H1 (cell line): Measurements from ENCODE around the gene SPHKAP. TPM values are rescaled to one million over a fixed set of nuclear protein-coding genes. Genes with fewer than 3 reads are reported as not detected.

ENCODE experiments used
- CTCF ChIA-PET: fragments of 300-600 bp; sonication (Branson Sonifier 250); formaldehyde crosslinking; loops from one replicate; lab custom pipeline; 2021; ENCODE audit not compliant: partially characterized antibody; lab: Charles Lee
- POLR2A ChIA-PET: fragments of 300-600 bp; sonication (Branson Sonifier 250); formaldehyde crosslinking; loops from one replicate; lab custom pipeline; 2021; ENCODE audit warnings: inconsistent platforms; ENCODE audit not compliant: partially characterized antibody; lab: Charles Lee
- DNase-seq, 2 experiments: peaks; one replicate each; pipeline versions ENCODE4 v3.0.0 to v3.0.0-alpha.2; 2010 to 2022; ENCODE audit warnings: low spot score in 2 of 2, low read depth in 1 of 2, mixed read lengths in 1 of 2
- FAIRE-seq: peaks from 2 replicates; lab custom pipeline; 2011; peaks lifted over from hg19 to GRCh38; lab: Jason Lieb, UNC
- H2AFZ ChIP-seq: 2 replicates; pipeline ENCODE4 v1.8.1; 2012; ENCODE audit warnings: low read length, inconsistent platforms
- H2AK5ac ChIP-seq: 2 replicates; pipeline ENCODE4 v1.6.1; 2013; ENCODE audit warnings: low read depth, low read length
- H2BK120ac ChIP-seq: replicated peaks from 2 replicates; pipeline ENCODE3; 2013; ENCODE audit warnings: low read depth, low read length, inconsistent platforms
- H2BK12ac ChIP-seq: 2 replicates; pipeline ENCODE4 v1.6.1; 2013; ENCODE audit warnings: low read depth, low read length
- H2BK15ac ChIP-seq: 2 replicates; pipeline ENCODE4 v1.6.1; 2013; ENCODE audit warnings: low read length
- H2BK20ac ChIP-seq: 2 replicates; pipeline ENCODE4 v1.6.1; 2013; ENCODE audit warnings: low read length
- H2BK5ac ChIP-seq: 2 replicates; pipeline ENCODE4 v1.6.1; 2013; ENCODE audit warnings: low read depth, low read length
- H3K14ac ChIP-seq: 2 replicates; pipeline ENCODE4 v1.6.1; 2013; ENCODE audit warnings: inconsistent platforms; ENCODE audit not compliant: insufficient read length
- H3K18ac ChIP-seq: 2 replicates; pipeline ENCODE4 v1.6.1; 2013; ENCODE audit warnings: low read length; ENCODE audit errors: extremely low read depth
- H3K23ac ChIP-seq: 2 replicates; pipeline ENCODE4 v1.6.1; 2013; ENCODE audit warnings: inconsistent platforms; ENCODE audit not compliant: insufficient read length
- H3K23me2 ChIP-seq: 2 replicates; pipeline ENCODE4 v1.6.1; 2013; ENCODE audit warnings: low read depth, low read length
- H3K27ac ChIP-seq: 2 replicates; pipeline ENCODE4 v1.6.1; 2011; ENCODE audit warnings: low read depth, low read length, inconsistent platforms
- H3K27me3 ChIP-seq, 4 experiments: replicated peaks in 1 of 4; 1 replicate in 1 of 4; 2 replicates in 3 of 4; pipeline versions ENCODE4 v1.6.1 to v1.8.1; 2011 to 2013; ENCODE audit warnings: low read length in 3 of 4, mild to moderate bottlenecking in 3 of 4, inconsistent platforms in 2 of 4, mixed read lengths in 2 of 4, moderate library complexity in 1 of 4; ENCODE audit not compliant: control insufficient read depth in 3 of 4, insufficient read depth in 3 of 4; ENCODE audit errors: extremely low read depth in 1 of 4
- H3K36me3 ChIP-seq, 4 experiments: 2 replicates each; pipeline versions ENCODE4 v1.6.1 to v1.8.1; 2011 to 2013; ENCODE audit warnings: mild to moderate bottlenecking in 4 of 4, low read length in 3 of 4, moderate library complexity in 2 of 4, control low read depth in 1 of 4, inconsistent platforms in 1 of 4; ENCODE audit not compliant: insufficient read depth in 4 of 4, control insufficient read depth in 2 of 4
- H3K4ac ChIP-seq: replicated peaks from 2 replicates; pipeline ENCODE3; 2013; ENCODE audit warnings: low read length, low read depth, mixed read lengths, inconsistent platforms; ENCODE audit not compliant: insufficient read length
- H3K4me1 ChIP-seq, 4 experiments: replicated peaks in 1 of 4; 1 replicate in 1 of 4; 2 replicates in 3 of 4; pipeline versions ENCODE4 v1.6.1 to v1.8.1; 2011 to 2013; ENCODE audit warnings: low read length in 3 of 4, inconsistent platforms in 2 of 4, mixed read lengths in 1 of 4; ENCODE audit not compliant: insufficient read depth in 4 of 4, control insufficient read depth in 3 of 4
- H3K4me2 ChIP-seq, 2 experiments: 2 replicates each; pipeline versions ENCODE4 v1.6.1 to v1.8.1; 2011 to 2013; ENCODE audit warnings: low read depth in 2 of 2, low read length in 2 of 2, control low read depth in 1 of 2, inconsistent platforms in 1 of 2, mild to moderate bottlenecking in 1 of 2; ENCODE audit not compliant: insufficient read depth in 1 of 2
- H3K4me3 ChIP-seq, 4 experiments: fragments of 200-600, 300-600 bp in 1 of 4; sonication (generic), shearing (Covaris generic), sonication (Bioruptor Twin) in 1 of 4; 2 replicates each; pipeline versions ENCODE4 v1.5.1 to v1.8.1; 2011 to 2016; ENCODE audit warnings: low read length in 4 of 4, low read depth in 3 of 4, control low read depth in 2 of 4, inconsistent platforms in 2 of 4, mild to moderate bottlenecking in 2 of 4, mixed read lengths in 1 of 4, moderate library complexity in 1 of 4; ENCODE audit not compliant: insufficient read depth in 2 of 4; ENCODE audit errors: extremely low read depth in 1 of 4
- H3K56ac ChIP-seq: replicated peaks from 2 replicates; pipeline ENCODE3; 2013; ENCODE audit warnings: low read depth, mild to moderate bottlenecking, mixed read lengths, low read length, inconsistent platforms; ENCODE audit not compliant: insufficient read length
- H3K79me1 ChIP-seq: 2 replicates; pipeline ENCODE4 v1.6.1; 2013; ENCODE audit warnings: low read depth, low read length, control low read depth
- H3K79me2 ChIP-seq, 2 experiments: 2 replicates each; pipeline versions ENCODE4 v1.6.1 to v1.8.1; 2012 to 2013; ENCODE audit warnings: low read length in 2 of 2, mild to moderate bottlenecking in 2 of 2, inconsistent platforms in 1 of 2; ENCODE audit not compliant: insufficient read depth in 2 of 2, control insufficient read depth in 1 of 2
- H3K9ac ChIP-seq, 4 experiments: replicated peaks in 1 of 4; 1 replicate in 1 of 4; 2 replicates in 3 of 4; pipeline versions ENCODE4 v1.6.1 to v1.8.1; 2011 to 2013; ENCODE audit warnings: low read depth in 3 of 4, low read length in 3 of 4, control low read depth in 2 of 4, mild to moderate bottlenecking in 2 of 4, moderate library complexity in 2 of 4, inconsistent platforms in 1 of 4; ENCODE audit errors: extremely low read depth in 1 of 4
- H3K9me3 ChIP-seq, 2 experiments: 2 replicates each; pipeline versions ENCODE4 v1.6.1 to v1.8.1; 2012 to 2013; ENCODE audit warnings: mild to moderate bottlenecking in 2 of 2, moderate library complexity in 2 of 2, control low read depth in 1 of 2, inconsistent platforms in 1 of 2, low read depth in 1 of 2, low read length in 1 of 2, mixed read lengths in 1 of 2; ENCODE audit not compliant: insufficient read depth in 2 of 2
- H4K20me1 ChIP-seq, 2 experiments: replicated peaks in 1 of 2; 2 replicates each; pipeline versions ENCODE3 to v1.8.1; 2011 to 2013; ENCODE audit warnings: inconsistent platforms in 2 of 2, low read length in 2 of 2, mild to moderate bottlenecking in 1 of 2; ENCODE audit not compliant: insufficient read depth in 2 of 2, control insufficient read depth in 1 of 2
- H4K5ac ChIP-seq: 2 replicates; pipeline ENCODE4 v1.6.1; 2013; ENCODE audit warnings: low read length, low read depth, mixed read lengths, inconsistent platforms; ENCODE audit not compliant: insufficient read length
- H4K8ac ChIP-seq: 2 replicates; pipeline ENCODE4 v1.8.0; 2013; ENCODE audit warnings: mild to moderate bottlenecking, moderate library complexity, low read length, inconsistent platforms; ENCODE audit not compliant: insufficient read depth; ENCODE audit errors: extremely low read depth
- H4K91ac ChIP-seq: replicated peaks from 2 replicates; pipeline ENCODE3; 2013; ENCODE audit warnings: low read length, mixed read lengths, inconsistent platforms; ENCODE audit not compliant: insufficient read length
- CTCF ChIP-seq, 3 experiments: IDR thresholded peaks; 1 replicate in 2 of 3; 2 replicates in 1 of 3; pipeline versions ENCODE4 v1.5.1 to v1.6.1; 2011; ENCODE audit warnings: low read length in 3 of 3, mild to moderate bottlenecking in 3 of 3, inconsistent platforms in 2 of 3, low read depth in 1 of 3, moderate library complexity in 1 of 3; ENCODE audit not compliant: insufficient read depth in 1 of 3; ENCODE audit errors: control extremely low read depth in 1 of 3
- JUND ChIP-seq: IDR thresholded peaks from 2 replicates; pipeline ENCODE4 v1.6.1; 2011; ENCODE audit warnings: mild to moderate bottlenecking, improper control_type of control experiment, low read length
- KDM4A ChIP-seq: IDR thresholded peaks from one replicate; pipeline ENCODE4 v1.7.1; 2012; ENCODE audit warnings: low read depth, mild to moderate bottlenecking, moderate library complexity, low read length, inconsistent platforms; ENCODE audit not compliant: severe bottlenecking
- RAD21 ChIP-seq, 2 experiments: IDR thresholded peaks in 1 of 2; conservative IDR thresholded peaks in 1 of 2; 2 replicates each; pipeline ENCODE4 v1.6.1; 2011; ENCODE audit warnings: low read depth in 2 of 2, low read length in 2 of 2, improper control_type of control experiment in 1 of 2, inconsistent platforms in 1 of 2, mild to moderate bottlenecking in 1 of 2, moderate library complexity in 1 of 2
- RXRA ChIP-seq: IDR thresholded peaks from 2 replicates; pipeline ENCODE4 v1.6.1; 2011; ENCODE audit warnings: low read depth, mild to moderate bottlenecking, low read length, moderate library complexity; ENCODE audit not compliant: insufficient read depth
- TEAD4 ChIP-seq: IDR thresholded peaks from 2 replicates; pipeline ENCODE4 v1.6.1; 2012; ENCODE audit warnings: low read depth, low read length, inconsistent platforms, mixed read lengths
- WGBS, 2 experiments: shearing (Covaris generic) in 1 of 2; methylation state at CpG; one replicate each; pipeline versions ENCODE4 v1.1.6 to v1.1.7; 2013 to 2015; ENCODE audit warnings: low lambda C conversion rate in 2 of 2, mixed read lengths in 2 of 2, inconsistent platforms in 1 of 2, low coverage in 1 of 2, missing lambda C conversion rate in 1 of 2; ENCODE audit not compliant: insufficient replicate concordance in 2 of 2, insufficient coverage in 1 of 2, insufficient read length in 1 of 2; ENCODE audit errors: extremely low coverage in 1 of 2, missing lambda C conversion rate in 1 of 2; 5-methylcytosine and 5-hydroxymethylcytosine counted together
- polyA plus RNA-seq, 7 experiments: library from polyadenylated mRNA; depleted of rRNA in 3 of 7; stranded (reverse) in 5 of 7; unstranded in 2 of 7; fragments of >200 nt in 5 of 7; fragments of 200-250 nt in 2 of 7; gene quantifications; 1 replicate in 5 of 7; 2 replicates in 1 of 7; 4 replicates in 1 of 7; pipeline versions ENCODE4 v1.2.1 to v1.2.3, GENCODE V29; 2011 to 2013; ENCODE audit warnings: missing spikeins in 2 of 7, mixed read lengths in 2 of 7
- total RNA-seq: library from RNA; stranded (reverse); fragmentation: NEBNext Ultra II Directional; extraction: Animal tissue kit (Norgen Biotek cat#: 25700); gene quantifications from 2 replicates; pipeline ENCODE4 v1.2.1, GENCODE V29; 2021

Gene SPHKAP
- total and polyA plus RNA-seq, 2 of the 8 experiments (the other 6 are each of a cell fraction or from before 2014, with no cell fraction given), result 0.02 TPM; not detected in 1

- 53% methylated on average over 11 of the region's 11 CpGs; no CpG with 5 or more reads in 1 of the 2 experiments for WGBS, 2 experiments
- Histone ChIP-seq H2BK12ac (no peak overlapping the region), H3K9me3 (no peaks in the 10 kb centered on the region), H2BK5ac (no peak overlapping the region), H2BK120ac (no peak overlapping the region), H3K23me2 (no peaks in the 10 kb centered on the region), H3K36me3 (no peaks in the 10 kb centered on the region), H2AK5ac (no peak overlapping the region), H4K5ac (no peak overlapping the region), H2BK20ac (no peak overlapping the region), H3K18ac (no peak overlapping the region), H3K4me3 (no peak overlapping the region), H3K79me2 (no peaks in the 10 kb centered on the region), H4K8ac (no peak overlapping the region), H2BK15ac (no peak overlapping the region), H4K20me1 (no peaks in the 10 kb centered on the region), H3K14ac (no peak overlapping the region), H3K4me1 (peaks cover 0 to 2% (median 0%) of the 10 kb centered on the region in 4 experiments; a peak in 1 of 7 replicates), H3K56ac (no peak overlapping the region), H3K27me3 (no peaks in the 10 kb centered on the region), H3K27ac (no peak overlapping the region), H3K79me1 (no peaks in the 10 kb centered on the region), H3K4me2 (peak overlapping the region in 1 of 2 experiments; percentile 44; a peak in 1 of 4 replicates), H3K23ac (no peak overlapping the region), H2AFZ (peak overlapping the region; percentile 96), H3K9ac (no peak overlapping the region), H4K91ac (no peak overlapping the region), H3K4ac (no peak overlapping the region)
- FAIRE-seq (peak; percentile 73), DNase-seq (peak; percentile 25 to 50)
- TF ChIP-seq TEAD4, result peak; percentile 93
- TF ChIP-seq RXRA, result no peak
- no peak for TF ChIP-seq KDM4A
- TF ChIP-seq JUND, result no peak
- TF ChIP-seq RAD21 (IDR thresholded peaks at IDR 0.05 in 1 of 2, conservative IDR thresholded peaks at IDR 0.05 in 1 of 2; ENCODE audit: low read depth in 2 of 2, low read length in 2 of 2), result peak; percentile 85 to 88
- peak; percentile 53 to 87 (median 72) for TF ChIP-seq CTCF (IDR thresholded peaks at IDR 0.05; ENCODE audit: control extremely low read depth in 1 of 3, insufficient read depth in 1 of 3, low read depth in 1 of 3, low read length in 3 of 3)
- CTCF ChIA-PET, result interaction anchor here (0.6 to 3.3 kb wide), 31 partner anchors 10 to 1412 kb away, joined by 3 to 13 read pairs (median 4); no protein-coding TSS in a partner anchor
- POLR2A ChIA-PET, result no interaction called here
Measured at GRCh38 chr2:227939271-227940027, 242.0 kb downstream of the SPHKAP start.
